PC-3 (cell line): Measurements from ENCODE around the gene ACOXL. TPM values are rescaled to one million over a fixed set of nuclear protein-coding genes. Genes with fewer than 3 reads are reported as not detected.

ENCODE experiments used
- ATAC-seq: fragments of 200-7000 bp; cut with Tn5 transposase; 2 replicates; pipeline ENCODE4 v1.9.1; 2020; ENCODE audit warnings: mild to moderate bottlenecking, moderate library complexity
- BruUV-seq: library from RNA; stranded (reverse); fragments of 400-500 nt; replicated peaks from 2 replicates; lab custom pipeline; 2021; lab: Mats Ljungman, UMichigan
- CTCF ChIA-PET: fragments of 300-600 bp; sonication (Branson Sonifier 250); formaldehyde crosslinking; loops from one replicate; lab custom pipeline; 2022; ENCODE audit warnings: antibody characterized with exemption; lab: Charles Lee
- POLR2A ChIA-PET: fragments of 300-600 bp; sonication (Branson Sonifier 250); formaldehyde crosslinking; loops from one replicate; lab custom pipeline; 2022; ENCODE audit warnings: antibody characterized with exemption; ENCODE audit not compliant: unreplicated experiment; lab: Charles Lee
- DNase-seq: peaks from one replicate; pipeline ENCODE4 v3.0.0-alpha.2; 2015
- H2AFZ ChIP-seq: fragments of 300-600 bp; sonication (generic); 2 replicates; pipeline ENCODE4 v1.6.0; 2016; ENCODE audit warnings: antibody characterized with exemption, low read length
- H3F3A ChIP-seq: fragments of 300-600 bp; sonication (generic); one replicate; pipeline ENCODE4 v1.6.0; 2017; ENCODE audit warnings: antibody characterized with exemption, low read length, control low read depth, mild to moderate bottlenecking; ENCODE audit not compliant: unreplicated experiment
- H3K27ac ChIP-seq: fragments of 300-600 bp; sonication (generic); 2 replicates; pipeline ENCODE4 v1.5.1; 2016; ENCODE audit warnings: mild to moderate bottlenecking, low read length
- H3K27me3 ChIP-seq: fragments of 300-600 bp; sonication (generic); 2 replicates; pipeline ENCODE4 v1.6.1; 2016; ENCODE audit warnings: low read length, mixed read lengths
- H3K36me3 ChIP-seq: fragments of 300-600 bp; sonication (generic); 2 replicates; pipeline ENCODE4 v1.6.1; 2016; ENCODE audit warnings: low read depth, mixed run types, low read length, mixed read lengths
- H3K4me1 ChIP-seq: fragments of 300-600 bp; sonication (generic); 2 replicates; pipeline ENCODE4 v1.5.1; 2016; ENCODE audit warnings: low read length; ENCODE audit not compliant: insufficient read depth
- H3K4me2 ChIP-seq: fragments of 300-600 bp; sonication (generic); 2 replicates; pipeline ENCODE4 v1.6.0; 2016; ENCODE audit warnings: low read length
- H3K4me3 ChIP-seq: fragments of 300-600 bp; sonication (generic); 2 replicates; pipeline ENCODE4 v1.5.1; 2016; ENCODE audit warnings: mild to moderate bottlenecking, low read length, mixed read lengths
- H3K79me2 ChIP-seq: fragments of 300-600 bp; sonication (generic); 2 replicates; pipeline ENCODE4 v1.6.1; 2017; ENCODE audit warnings: low read length, mixed read lengths
- H3K9ac ChIP-seq: fragments of 300-600 bp; sonication (generic); 2 replicates; pipeline ENCODE4 v1.6.0; 2016; ENCODE audit warnings: mild to moderate bottlenecking, low read length
- H3K9me2 ChIP-seq: fragments of 300-600 bp; sonication (generic); replicated peaks from 2 replicates; pipeline ENCODE4 v1.6.1; 2016; ENCODE audit warnings: mixed run types, low read length, mixed read lengths
- H3K9me3 ChIP-seq: fragments of 300-600 bp; sonication (generic); 2 replicates; pipeline ENCODE4 v1.6.1; 2016; ENCODE audit warnings: low read length, mixed read lengths
- H4K20me1 ChIP-seq: fragments of 300-600 bp; sonication (generic); 2 replicates; pipeline ENCODE4 v1.6.1; 2016; ENCODE audit warnings: low read length, mixed read lengths
- EZH2 ChIP-seq: fragments of 300-600 bp; sonication (generic); IDR thresholded peaks from one replicate; pipeline ENCODE4 v1.6.1; 2017; ENCODE audit warnings: antibody characterized with exemption, mild to moderate bottlenecking, low read length; ENCODE audit not compliant: unreplicated experiment
- EZH2phosphoT487 ChIP-seq: fragments of 300-600 bp; sonication (generic); IDR thresholded peaks from 2 replicates; pipeline ENCODE4 v1.6.1; 2018; ENCODE audit warnings: mild to moderate bottlenecking, antibody characterized with exemption, low read length, borderline replicate concordance
- intact Hi-C: fragments of 100-400 bp; cut with micrococcal nuclease; formaldehyde crosslinking; loops from 2 replicates; pipeline ENCODE4 v1.9.0; 2023
- total RNA-seq: library from RNA; depleted of rRNA; stranded (reverse); fragments of >200 nt; gene quantifications from 2 replicates; pipeline ENCODE4 v1.2.3, GENCODE V29; 2014
- TF ChIP-seq, protein P1 (sequence below): fragments of 300-600 bp; sonication (generic); conservative IDR thresholded peaks from 2 replicates; pipeline ENCODE4 v1.5.1; 2017; ENCODE audit warnings: antibody characterized with exemption, low read depth, mild to moderate bottlenecking, low read length

Gene ACOXL
- total RNA-seq, 1 experiment from 2014 or later = 16.3 TPM

DNA sequence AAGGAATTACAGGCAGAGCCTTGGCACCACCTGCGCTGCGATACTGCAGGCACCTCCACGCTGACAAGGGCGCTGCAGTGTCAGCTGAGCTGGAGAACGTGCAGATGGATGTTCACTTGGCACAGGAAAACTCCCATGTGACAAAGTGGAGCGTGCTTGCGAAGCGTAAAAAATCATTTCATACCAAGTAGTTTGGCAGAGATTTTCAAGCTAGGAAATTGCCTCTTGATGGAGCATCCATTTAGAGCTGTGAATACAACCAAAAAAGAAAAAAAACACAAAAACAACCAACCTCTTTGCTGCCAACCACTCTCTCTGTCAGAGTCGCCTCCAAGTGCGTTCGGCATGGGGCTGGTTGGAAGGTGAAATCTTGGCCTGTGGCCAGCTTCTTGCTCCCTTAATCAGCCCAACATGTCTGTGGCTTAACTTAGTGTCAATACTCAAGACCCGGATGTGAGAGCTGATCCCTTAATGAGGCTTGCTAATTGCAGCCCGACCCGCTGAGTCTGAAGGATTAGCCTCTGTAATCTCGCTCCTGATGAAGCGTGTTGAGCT is 38.1 kb downstream of the ACOXL start:
- intact Hi-C loops = no loop called here
- H3K4me1 ChIP-seq = peaks cover 21% of the 10 kb centered on the region
- H3K9me2 ChIP-seq = no peaks in the 10 kb centered on the region
- no peaks in the 10 kb centered on the region; the same call in 1 of the 2 replicates for H3K36me3 ChIP-seq
- ChIA-PET CTCF (no interaction called here), POLR2A (no interaction called here)
- H3K4me3 ChIP-seq = peak overlapping the region; percentile 51
- peak overlapping the region; percentile 74 for H3K4me2 ChIP-seq
- H3K27me3 ChIP-seq = no peaks in the 10 kb centered on the region
- no peak for DNase-seq
- no peaks in the 10 kb centered on the region for H3F3A ChIP-seq
- no peaks in the 10 kb centered on the region for H3K9me3 ChIP-seq
- H2AFZ ChIP-seq = no peak overlapping the region
- peaks cover 10% of the 10 kb centered on the region; the same call in 1 of the 2 replicates for H3K79me2 ChIP-seq
- BruUV-seq = no TSS peak
- no peak for ATAC-seq
- H3K9ac ChIP-seq = no peak overlapping the region
- peaks cover 10% of the 10 kb centered on the region for H4K20me1 ChIP-seq
- TF ChIP-seq, protein P1, sequence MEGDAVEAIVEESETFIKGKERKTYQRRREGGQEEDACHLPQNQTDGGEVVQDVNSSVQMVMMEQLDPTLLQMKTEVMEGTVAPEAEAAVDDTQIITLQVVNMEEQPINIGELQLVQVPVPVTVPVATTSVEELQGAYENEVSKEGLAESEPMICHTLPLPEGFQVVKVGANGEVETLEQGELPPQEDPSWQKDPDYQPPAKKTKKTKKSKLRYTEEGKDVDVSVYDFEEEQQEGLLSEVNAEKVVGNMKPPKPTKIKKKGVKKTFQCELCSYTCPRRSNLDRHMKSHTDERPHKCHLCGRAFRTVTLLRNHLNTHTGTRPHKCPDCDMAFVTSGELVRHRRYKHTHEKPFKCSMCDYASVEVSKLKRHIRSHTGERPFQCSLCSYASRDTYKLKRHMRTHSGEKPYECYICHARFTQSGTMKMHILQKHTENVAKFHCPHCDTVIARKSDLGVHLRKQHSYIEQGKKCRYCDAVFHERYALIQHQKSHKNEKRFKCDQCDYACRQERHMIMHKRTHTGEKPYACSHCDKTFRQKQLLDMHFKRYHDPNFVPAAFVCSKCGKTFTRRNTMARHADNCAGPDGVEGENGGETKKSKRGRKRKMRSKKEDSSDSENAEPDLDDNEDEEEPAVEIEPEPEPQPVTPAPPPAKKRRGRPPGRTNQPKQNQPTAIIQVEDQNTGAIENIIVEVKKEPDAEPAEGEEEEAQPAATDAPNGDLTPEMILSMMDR = no peak
- TF ChIP-seq EZH2phosphoT487 (no peak), EZH2 (no peak)
- no peak overlapping the region for H3K27ac ChIP-seq

DNA sequence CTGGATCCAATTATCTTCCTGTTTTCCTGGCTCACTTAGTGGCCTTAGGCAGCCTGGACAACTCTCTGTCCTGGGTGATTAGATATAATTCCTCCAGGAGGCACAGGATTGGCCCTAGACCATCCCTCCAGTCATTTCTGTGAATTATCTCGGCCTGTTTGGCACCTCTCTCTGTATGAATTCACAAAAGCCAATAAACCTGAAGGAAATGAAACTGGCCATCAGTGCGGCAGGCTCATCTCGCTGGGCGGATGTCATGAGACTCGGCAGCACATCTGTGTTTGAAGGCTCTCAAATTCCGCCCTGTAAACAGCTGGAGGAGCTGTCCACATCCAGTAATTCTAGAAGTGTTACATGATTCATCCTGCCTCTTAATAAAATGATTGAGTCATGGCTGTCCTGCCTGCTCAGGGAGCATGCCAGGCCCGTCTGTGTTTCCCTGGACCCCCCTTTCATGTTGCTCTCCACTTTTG is 38.6 kb downstream of the ACOXL start:
- H2AFZ ChIP-seq = no peak overlapping the region
- H3K4me2 ChIP-seq = peak overlapping the region; percentile 74
- no peak overlapping the region for H3K27ac ChIP-seq
- BruUV-seq = no TSS peak
- no peaks in the 10 kb centered on the region for H3K27me3 ChIP-seq
- POLR2A ChIA-PET = no interaction called here
- H3F3A ChIP-seq = no peaks in the 10 kb centered on the region
- no peaks in the 10 kb centered on the region for H3K9me2 ChIP-seq
- H3K4me1 ChIP-seq = peaks cover 21% of the 10 kb centered on the region
- no peaks in the 10 kb centered on the region; the same call in 1 of the 2 replicates for H3K36me3 ChIP-seq
- peaks cover 10% of the 10 kb centered on the region for H4K20me1 ChIP-seq
- peak; percentile 95 for ATAC-seq
- H3K79me2 ChIP-seq = peaks cover 8% of the 10 kb centered on the region; the same call in 1 of the 2 replicates
- peak; percentile 83 for DNase-seq
- intact Hi-C loops = no loop called here
- no peak for TF ChIP-seq EZH2
- no peak overlapping the region for H3K9ac ChIP-seq
- H3K4me3 ChIP-seq = peak overlapping the region; percentile 51
- CTCF ChIA-PET = no interaction called here
- H3K9me3 ChIP-seq = no peaks in the 10 kb centered on the region

DNA sequence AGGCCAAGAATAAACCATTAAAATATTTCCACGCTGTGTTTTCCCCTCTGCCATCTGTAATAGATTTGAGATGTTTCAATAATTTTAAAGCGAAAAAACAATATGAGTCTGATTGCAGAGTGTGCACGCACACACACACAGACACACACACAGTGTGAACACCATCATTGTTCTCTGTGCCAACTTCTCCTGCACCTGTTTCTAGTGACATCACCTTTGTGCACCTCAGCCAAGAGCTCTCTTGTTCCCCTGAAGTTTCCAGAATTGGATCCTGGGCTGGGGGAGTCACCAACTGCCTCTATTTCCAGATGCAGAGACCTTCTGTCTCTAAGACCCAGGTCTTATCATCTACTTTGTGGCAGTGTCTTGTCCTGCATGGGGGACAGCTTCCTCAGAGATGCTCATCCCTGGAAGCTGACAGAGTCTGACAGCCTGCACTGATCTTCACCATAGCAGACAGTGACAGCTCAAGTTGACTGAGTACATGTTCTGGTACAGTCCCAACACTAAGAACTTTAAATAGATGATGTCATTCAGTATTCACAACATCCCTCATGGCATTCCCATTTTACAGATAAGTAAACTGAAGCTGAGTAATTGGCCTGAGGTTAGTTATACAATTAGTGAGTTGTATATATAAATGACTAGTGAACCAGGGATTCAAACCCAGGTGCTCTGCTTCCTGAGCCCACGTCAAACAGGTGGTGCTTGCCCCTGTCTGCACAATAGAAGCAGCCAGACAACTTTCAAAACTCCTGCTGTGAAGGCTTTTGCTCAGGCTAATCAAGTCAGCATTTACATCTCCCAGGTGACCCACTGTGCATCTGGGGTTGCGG is 39.4 kb downstream of the ACOXL start:
- Histone ChIP-seq H3K27ac (no peak overlapping the region), H3K79me2 (peaks cover under 1% of the 10 kb centered on the region; the same call in 1 of the 2 replicates), H3K4me3 (no peak overlapping the region), H3K9me3 (no peaks in the 10 kb centered on the region), H3K4me1 (peaks cover 21% of the 10 kb centered on the region), H3F3A (no peaks in the 10 kb centered on the region), H3K9ac (no peak overlapping the region), H3K4me2 (peak overlapping the region; percentile 74; the same call in 1 of the 2 replicates), H3K9me2 (no peaks in the 10 kb centered on the region), H4K20me1 (peaks cover 10% of the 10 kb centered on the region), H2AFZ (no peak overlapping the region), H3K27me3 (no peaks in the 10 kb centered on the region), H3K36me3 (no peaks in the 10 kb centered on the region; the same call in 1 of the 2 replicates)
- DNase-seq = peak; percentile 25
- ATAC-seq = no peak
- no peak for TF ChIP-seq EZH2
- TF ChIP-seq EZH2phosphoT487 = no peak
- TF ChIP-seq, protein P1 = no peak
- BruUV-seq = no TSS peak
- intact Hi-C loops = no loop called here
- CTCF ChIA-PET = no interaction called here
- POLR2A ChIA-PET = no interaction called here
